HEK293 (cell line): ENCODE measurements around the gene HIVEP2.

ENCODE experiments used
- CTCF ChIA-PET: fragments of 350-600 bp; formaldehyde crosslinking; extraction: SDS; loops from one replicate; lab custom pipeline; 2021; ENCODE audit warnings: antibody characterized with exemption; lab: Yijun Ruan, JAX
- POLR2A ChIA-PET: fragments of 300-600 bp; formaldehyde crosslinking; extraction: SDS; loops from one replicate; lab custom pipeline; 2020; ENCODE audit warnings: antibody characterized with exemption, inconsistent platforms; lab: Yijun Ruan, JAX
- H3K27ac ChIP-seq: fragments of 200-500 bp; sonication (Bioruptor generic); 2 replicates; pipeline ENCODE4 v1.5.1; 2014; ENCODE audit warnings: low read depth, low read length, control low read depth, inconsistent platforms; ENCODE audit errors: extremely low read depth
- H3K36me3 ChIP-seq, 2 experiments: fragments of 200-500 bp in 1 of 2; sonication (Bioruptor generic) in 1 of 2; 1 replicate in 1 of 2; 2 replicates in 1 of 2; pipeline ENCODE4 v1.5.1; 2014 to 2017; ENCODE audit warnings: inconsistent platforms in 2 of 2, low read length in 2 of 2; ENCODE audit not compliant: control insufficient read depth in 2 of 2, insufficient read depth in 1 of 2
- H3K4me1 ChIP-seq: fragments of 200-500 bp; sonication (Bioruptor generic); 2 replicates; pipeline ENCODE4 v1.5.1; 2014; ENCODE audit warnings: mild to moderate bottlenecking, low read length, inconsistent platforms; ENCODE audit not compliant: control insufficient read depth, insufficient read depth
- H3K4me3 ChIP-seq: 2 replicates; pipeline ENCODE4 v1.5.1; 2011; ENCODE audit warnings: low read depth, mild to moderate bottlenecking, control low read depth, low read length, moderate library complexity
- H3K9me3 ChIP-seq: fragments of 200-500 bp; sonication (Bioruptor generic); 2 replicates; pipeline ENCODE4 v1.5.1; 2014; ENCODE audit warnings: low read depth, low read length, inconsistent platforms; ENCODE audit not compliant: control insufficient read depth, insufficient read depth
- GFI1B ChIP-seq: fragments of 450-650 bp; formaldehyde crosslinking; IDR thresholded peaks from 2 replicates; pipeline ENCODE4 v1.5.1; 2016; ENCODE audit warnings: missing biosample characterization, missing genetic modification characterization
- GLI2 ChIP-seq: fragments of 450-650 bp; formaldehyde crosslinking; IDR thresholded peaks from 2 replicates; pipeline ENCODE4; 2017; ENCODE audit warnings: missing biosample characterization, missing genetic modification characterization, low read depth, borderline replicate concordance
- MZF1 ChIP-seq: fragments of 450-650 bp; formaldehyde crosslinking; IDR thresholded peaks from 2 replicates; pipeline ENCODE4 v1.5.1; 2017; ENCODE audit warnings: missing biosample characterization, missing genetic modification characterization, borderline replicate concordance
- PRDM1 ChIP-seq: fragments of 450-650 bp; formaldehyde crosslinking; IDR thresholded peaks from 2 replicates; pipeline ENCODE4; 2016; ENCODE audit warnings: missing biosample characterization, missing genetic modification characterization
- PRDM4 ChIP-seq: fragments of 450-650 bp; formaldehyde crosslinking; IDR thresholded peaks from 2 replicates; pipeline ENCODE4 v1.5.1; 2017; ENCODE audit warnings: missing biosample characterization, missing genetic modification characterization
- RBAK ChIP-seq: fragments of 450-650 bp; formaldehyde crosslinking; IDR thresholded peaks from 2 replicates; pipeline ENCODE4 v1.5.1; 2016; ENCODE audit warnings: missing biosample characterization, missing genetic modification characterization
- REPIN1 ChIP-seq: fragments of 450-650 bp; formaldehyde crosslinking; IDR thresholded peaks from 2 replicates; pipeline ENCODE4 v1.5.1; 2017; ENCODE audit warnings: missing biosample characterization, missing genetic modification characterization, low read depth
- TSHZ1 ChIP-seq: fragments of 450-650 bp; formaldehyde crosslinking; IDR thresholded peaks from 2 replicates; pipeline ENCODE4 v1.5.1; 2016; ENCODE audit warnings: missing biosample characterization, missing genetic modification characterization, borderline replicate concordance
- ZBTB20 ChIP-seq: fragments of 450-650 bp; formaldehyde crosslinking; IDR thresholded peaks from 2 replicates; pipeline ENCODE4 v1.5.1; 2016; ENCODE audit warnings: missing biosample characterization, missing genetic modification characterization
- ZFHX2 ChIP-seq: fragments of 450-650 bp; formaldehyde crosslinking; conservative IDR thresholded peaks from 2 replicates; pipeline ENCODE4 v1.5.1; 2016; ENCODE audit warnings: missing biosample characterization, missing genetic modification characterization
- ZNF138 ChIP-seq: fragments of 450-650 bp; formaldehyde crosslinking; IDR thresholded peaks from 2 replicates; pipeline ENCODE4 v1.5.1; 2016; ENCODE audit warnings: missing biosample characterization, missing genetic modification characterization, borderline replicate concordance
- ZNF174 ChIP-seq: fragments of 450-650 bp; formaldehyde crosslinking; IDR thresholded peaks from 2 replicates; pipeline ENCODE4 v1.5.0; 2017; ENCODE audit warnings: missing biosample characterization, mild to moderate bottlenecking, missing genetic modification characterization
- ZNF501 ChIP-seq: fragments of 450-650 bp; formaldehyde crosslinking; IDR thresholded peaks from 2 replicates; pipeline ENCODE4 v1.5.1; 2016; ENCODE audit warnings: missing biosample characterization, missing genetic modification characterization
- ZNF549 ChIP-seq: fragments of 450-650 bp; IDR thresholded peaks from 2 replicates; pipeline ENCODE4 v1.5.1; 2018; ENCODE audit warnings: missing biosample characterization, missing genetic modification characterization, mild to moderate bottlenecking, inconsistent platforms, moderate library complexity
- ZNF701 ChIP-seq: fragments of 450-650 bp; formaldehyde crosslinking; IDR thresholded peaks from 2 replicates; pipeline ENCODE4 v1.5.1; 2016; ENCODE audit warnings: missing biosample characterization, missing genetic modification characterization
- ZNF704 ChIP-seq: fragments of 450-650 bp; formaldehyde crosslinking; IDR thresholded peaks from 2 replicates; pipeline ENCODE4 v1.5.1; 2016; ENCODE audit warnings: missing biosample characterization, missing genetic modification characterization
- ZNF747 ChIP-seq: fragments of 450-650 bp; formaldehyde crosslinking; IDR thresholded peaks from 2 replicates; pipeline ENCODE4 v1.5.1; 2016; ENCODE audit warnings: missing biosample characterization, missing genetic modification characterization
- ZNF776 ChIP-seq: fragments of 450-650 bp; formaldehyde crosslinking; IDR thresholded peaks from 2 replicates; pipeline ENCODE4 v1.5.0; 2017; ENCODE audit warnings: missing biosample characterization, missing genetic modification characterization, borderline replicate concordance
- ZNF785 ChIP-seq: fragments of 450-650 bp; formaldehyde crosslinking; IDR thresholded peaks from 2 replicates; pipeline ENCODE4 v1.5.1; 2016; ENCODE audit warnings: missing biosample characterization, missing genetic modification characterization
- ZNF837 ChIP-seq: fragments of 450-650 bp; formaldehyde crosslinking; IDR thresholded peaks from 2 replicates; pipeline ENCODE4 v1.5.1; 2016; ENCODE audit warnings: missing biosample characterization, missing genetic modification characterization
- ZSCAN16 ChIP-seq: fragments of 450-650 bp; formaldehyde crosslinking; IDR thresholded peaks from 2 replicates; pipeline ENCODE4 v1.5.1; 2016; ENCODE audit warnings: missing biosample characterization, missing genetic modification characterization

Gene HIVEP2

DNA sequence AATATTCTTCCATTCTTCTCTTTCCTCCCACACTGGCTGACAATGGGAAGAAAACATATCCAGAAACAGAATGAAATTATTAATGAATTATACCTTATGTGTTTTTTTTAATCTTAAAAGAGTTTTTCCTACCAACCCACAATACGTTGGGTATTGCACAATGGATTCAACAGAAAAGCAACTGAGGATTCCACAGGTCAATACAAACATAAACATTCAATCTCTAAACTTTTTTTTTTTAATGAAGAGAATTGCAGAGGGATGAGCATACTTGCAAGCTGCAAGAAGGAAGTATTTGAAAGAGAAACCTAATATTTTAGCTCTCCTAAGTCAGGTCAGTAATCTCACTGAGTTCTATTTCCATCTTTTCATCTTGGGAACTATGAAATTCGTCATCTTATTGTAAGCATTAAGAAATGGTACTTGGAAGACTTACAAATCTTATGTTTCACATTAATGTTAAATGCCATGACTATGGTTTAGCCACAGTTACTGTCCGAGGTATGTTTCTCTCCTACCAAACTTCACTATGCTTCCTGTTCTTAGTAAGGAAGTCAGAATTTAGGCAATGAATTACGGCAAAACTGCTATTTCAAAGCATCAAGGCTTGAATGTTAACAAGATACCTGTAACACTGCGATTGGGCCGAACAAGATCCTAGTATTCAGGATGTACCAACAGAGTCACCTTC lies 100.8 kb downstream of the HIVEP2 start:
- H3K4me1 ChIP-seq = peaks cover 43% of the 10 kb centered on the region
- no peaks in the 10 kb centered on the region for H3K9me3 ChIP-seq
- H3K4me3 ChIP-seq = no peak overlapping the region
- CTCF ChIA-PET = no interaction called here
- H3K36me3 ChIP-seq = no peaks in the 10 kb centered on the region
- POLR2A ChIA-PET = no interaction called here
- no peak for TF ChIP-seq ZNF501 (tag by site-specific recombination)
- TF ChIP-seq ZNF785 (tag by site-specific recombination) = no peak
- TF ChIP-seq GFI1B (tag by site-specific recombination) = no peak
- no peak for TF ChIP-seq GLI2 (tag by site-specific recombination)
- TF ChIP-seq PRDM1 = no peak
- TF ChIP-seq ZNF837 (tag by site-specific recombination) = no peak
- no peak for TF ChIP-seq ZBTB20 (tag by site-specific recombination)
- no peak for TF ChIP-seq ZNF776 (tag by site-specific recombination)
- TF ChIP-seq ZNF747 = no peak
- TF ChIP-seq ZNF138 (tag by site-specific recombination) = no peak
- no peak overlapping the region for H3K27ac ChIP-seq

- Histone ChIP-seq H3K36me3 (no peaks in the 10 kb centered on the region), H3K9me3 (no peaks in the 10 kb centered on the region), H3K4me1 (peaks cover 41% of the 10 kb centered on the region)
- POLR2A ChIA-PET = interaction anchor here (1.1 kb wide), 1 partner anchor 217 kb away, joined by 3 read pairs; no protein-coding TSS in a partner anchor
- TF ChIP-seq REPIN1 (tag by site-specific recombination) (no peak), ZSCAN16 (no peak), MZF1 (tag by site-specific recombination) (no peak), ZFHX2 (tag by site-specific recombination) (no peak), TSHZ1 (tag by site-specific recombination) (no peak), ZNF174 (tag by site-specific recombination) (no peak), GLI2 (tag by site-specific recombination) (no peak), ZNF704 (tag by site-specific recombination) (no peak), RBAK (tag by site-specific recombination) (no peak), ZNF549 (no peak), PRDM4 (tag by site-specific recombination) (no peak), ZNF701 (no peak)
- TF ChIP-seq, all 188 proteins: peak for 0
- CTCF ChIA-PET = interaction anchor here (0.6 to 1.0 kb wide), 6 partner anchors 10 to 151 kb away, joined by 3 to 4 read pairs (median 4); no protein-coding TSS in a partner anchor
- Histone ChIP-seq H3K27ac (no peak overlapping the region), H3K4me3 (no peak overlapping the region)
Observed at GRCh38 chr6:142843361-142843760, 101.6 kb downstream of the HIVEP2 start.
